Keratinocyte (primary cell): ENCODE results near the gene G6PC3. TPM values are rescaled to one million over a fixed set of nuclear protein-coding genes. Genes with fewer than 3 reads are reported as not detected.

Experiments
- DNase-seq: peaks from one replicate; pipeline ENCODE4 v3.0.0-alpha.2; 2011; ENCODE audit warnings: low read depth, missing footprints, low spot score
- FAIRE-seq: peaks from 2 replicates; lab custom pipeline; 2011; peaks lifted over from hg19 to GRCh38; lab: Jason Lieb, UNC
- H2AFZ ChIP-seq: 2 replicates; pipeline ENCODE4 v1.6.0; 2012; ENCODE audit warnings: low read length, control low read depth, inconsistent platforms; ENCODE audit not compliant: control insufficient read depth
- H3K27ac ChIP-seq: 2 replicates; pipeline ENCODE4 v1.5.1; 2011; ENCODE audit warnings: low read length; ENCODE audit not compliant: control insufficient read depth, insufficient read depth
- H3K27me3 ChIP-seq: 3 replicates; pipeline ENCODE4 v1.6.0; 2011; ENCODE audit warnings: low read length; ENCODE audit not compliant: control insufficient read depth, insufficient read depth; ENCODE audit errors: extremely low read depth
- H3K36me3 ChIP-seq, 2 experiments: 2 replicates in 1 of 2; 3 replicates in 1 of 2; pipeline ENCODE4 v1.5.1; 2011; ENCODE audit warnings: low read length in 2 of 2, mild to moderate bottlenecking in 1 of 2; ENCODE audit not compliant: control insufficient read depth in 2 of 2, insufficient read depth in 2 of 2; ENCODE audit errors: extremely low read depth in 1 of 2
- H3K4me1 ChIP-seq: 3 replicates; pipeline ENCODE4 v1.5.1; 2011; ENCODE audit warnings: low read length; ENCODE audit not compliant: control insufficient read depth, insufficient read depth; ENCODE audit errors: extremely low read depth
- H3K4me2 ChIP-seq: 3 replicates; pipeline ENCODE4 v1.6.0; 2011; ENCODE audit warnings: low read depth, low read length; ENCODE audit not compliant: control insufficient read depth, insufficient read depth; ENCODE audit errors: extremely low read depth
- H3K4me3 ChIP-seq, 3 experiments: fragments of 200-600 bp in 1 of 3; sonication (generic) in 1 of 3; 2 replicates in 2 of 3; 3 replicates in 1 of 3; pipeline ENCODE4 v1.5.1; 2011 to 2016; ENCODE audit warnings: low read length in 3 of 3, mild to moderate bottlenecking in 3 of 3, control low read depth in 2 of 3, inconsistent platforms in 1 of 3, low read depth in 1 of 3, mixed read lengths in 1 of 3, mixed run types in 1 of 3, moderate library complexity in 1 of 3; ENCODE audit not compliant: control insufficient read depth in 2 of 3, insufficient read depth in 2 of 3; ENCODE audit errors: extremely low read depth in 1 of 3
- H3K79me2 ChIP-seq: 2 replicates; pipeline ENCODE4 v1.6.0; 2012; ENCODE audit warnings: low read length; ENCODE audit not compliant: control insufficient read depth, insufficient read depth
- H3K9ac ChIP-seq: 3 replicates; pipeline ENCODE4 v1.6.0; 2011; ENCODE audit warnings: low read length; ENCODE audit not compliant: control insufficient read depth, insufficient read depth; ENCODE audit errors: extremely low read depth
- H3K9me1 ChIP-seq: 3 replicates; pipeline ENCODE4 v1.6.0; 2011; ENCODE audit warnings: low read length; ENCODE audit not compliant: control insufficient read depth, insufficient read depth; ENCODE audit errors: extremely low read depth
- H3K9me3 ChIP-seq: 2 replicates; pipeline ENCODE4 v1.5.1; 2012; ENCODE audit warnings: low read depth, low read length; ENCODE audit not compliant: control insufficient read depth
- H4K20me1 ChIP-seq: 3 replicates; pipeline ENCODE4 v1.6.0; 2011; ENCODE audit warnings: low read length; ENCODE audit not compliant: control insufficient read depth, insufficient read depth; ENCODE audit errors: extremely low read depth
- EZH2 ChIP-seq: IDR thresholded peaks from one replicate; pipeline ENCODE4 v1.6.1; 2012; ENCODE audit warnings: inconsistent platforms, mild to moderate bottlenecking, low read length, moderate library complexity
- dilution Hi-C: fragments of 300-500 bp; cut with MboI; formaldehyde crosslinking; loops from one replicate; pipeline ENCODE4 v1.7.0; 2020; ENCODE audit warnings: low sequenced_read_pairs; ENCODE audit not compliant: extremely low pct_ligation_motif_present
- polyA plus RNA-seq, 5 experiments: library from polyadenylated mRNA; depleted of rRNA in 3 of 5; stranded (reverse) in 3 of 5; stranded (forward) in 1 of 5; unstranded in 1 of 5; fragments of >200 nt; gene quantifications; 1 replicate in 1 of 5; 2 replicates in 3 of 5; 3 replicates in 1 of 5; pipeline versions ENCODE4 v1.2.1 to v1.2.3, GENCODE V29; 2011 to 2012; ENCODE audit warnings: missing spikeins in 2 of 5, low read depth in 1 of 5, low replicate concordance in 1 of 5
- TF ChIP-seq, protein P1 (sequence below), 3 experiments: IDR thresholded peaks in 1 of 3; conservative IDR thresholded peaks in 1 of 3; optimal IDR thresholded peaks in 1 of 3; 2 replicates in 2 of 3; 3 replicates in 1 of 3; pipeline versions ENCODE3 to v1.5.1; 2011; ENCODE audit warnings: low read length in 3 of 3, mild to moderate bottlenecking in 3 of 3, moderate library complexity in 2 of 3, control low read depth in 1 of 3, inconsistent platforms in 1 of 3; ENCODE audit not compliant: insufficient read depth in 2 of 3; ENCODE audit errors: extremely low read depth in 1 of 3

G6PC3 gene
- polyA plus RNA-seq, 1 donor (not counting 4 experiments of a cell fraction or from before 2014, with no cell fraction given), result 28.0 TPM

- no peak overlapping the region for H3K4me2 ChIP-seq
- H3K4me1 ChIP-seq, result peaks cover 14% of the 10 kb centered on the region
- no peak overlapping the region for H2AFZ ChIP-seq
- H3K9me1 ChIP-seq, result no peaks in the 10 kb centered on the region
- no peak for DNase-seq
- H3K9me3 ChIP-seq, result no peaks in the 10 kb centered on the region
- no peaks in the 10 kb centered on the region for H4K20me1 ChIP-seq
- H3K4me3 ChIP-seq, result no peak overlapping the region
- no peak overlapping the region for H3K27ac ChIP-seq
- FAIRE-seq, result no peak
- H3K9ac ChIP-seq, result no peak overlapping the region
- no peaks in the 10 kb centered on the region for H3K27me3 ChIP-seq
- TF ChIP-seq, protein P1, sequence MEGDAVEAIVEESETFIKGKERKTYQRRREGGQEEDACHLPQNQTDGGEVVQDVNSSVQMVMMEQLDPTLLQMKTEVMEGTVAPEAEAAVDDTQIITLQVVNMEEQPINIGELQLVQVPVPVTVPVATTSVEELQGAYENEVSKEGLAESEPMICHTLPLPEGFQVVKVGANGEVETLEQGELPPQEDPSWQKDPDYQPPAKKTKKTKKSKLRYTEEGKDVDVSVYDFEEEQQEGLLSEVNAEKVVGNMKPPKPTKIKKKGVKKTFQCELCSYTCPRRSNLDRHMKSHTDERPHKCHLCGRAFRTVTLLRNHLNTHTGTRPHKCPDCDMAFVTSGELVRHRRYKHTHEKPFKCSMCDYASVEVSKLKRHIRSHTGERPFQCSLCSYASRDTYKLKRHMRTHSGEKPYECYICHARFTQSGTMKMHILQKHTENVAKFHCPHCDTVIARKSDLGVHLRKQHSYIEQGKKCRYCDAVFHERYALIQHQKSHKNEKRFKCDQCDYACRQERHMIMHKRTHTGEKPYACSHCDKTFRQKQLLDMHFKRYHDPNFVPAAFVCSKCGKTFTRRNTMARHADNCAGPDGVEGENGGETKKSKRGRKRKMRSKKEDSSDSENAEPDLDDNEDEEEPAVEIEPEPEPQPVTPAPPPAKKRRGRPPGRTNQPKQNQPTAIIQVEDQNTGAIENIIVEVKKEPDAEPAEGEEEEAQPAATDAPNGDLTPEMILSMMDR (optimal IDR thresholded peaks at IDR 0.05 in 1 of 3, IDR thresholded peaks at IDR 0.05 in 1 of 3, conservative IDR thresholded peaks at IDR 0.05 in 1 of 3; ENCODE audit: extremely low read depth in 1 of 3, insufficient read depth in 2 of 3, low read length in 3 of 3), result no peak
- TF ChIP-seq EZH2, result no peak
- H3K79me2 ChIP-seq, result no peaks in the 10 kb centered on the region
- dilution Hi-C loops, result no loop called here
- peaks cover 14 to 26% of the 10 kb centered on the region in 2 experiments for H3K36me3 ChIP-seq
Observed at GRCh38 chr17:44074231-44074910, 3.8 kb downstream of the G6PC3 start.

- Histone ChIP-seq H3K4me2 (no peak overlapping the region), H3K9me1 (no peaks in the 10 kb centered on the region), H3K79me2 (no peaks in the 10 kb centered on the region), H3K27ac (no peak overlapping the region), H3K9ac (no peak overlapping the region), H2AFZ (no peak overlapping the region), H3K9me3 (no peaks in the 10 kb centered on the region), H3K36me3 (peaks cover 14 to 26% of the 10 kb centered on the region in 2 experiments), H3K4me3 (no peak overlapping the region), H3K4me1 (peaks cover 12% of the 10 kb centered on the region), H3K27me3 (no peaks in the 10 kb centered on the region), H4K20me1 (no peaks in the 10 kb centered on the region)
- TF ChIP-seq EZH2, result no peak
- no peak for FAIRE-seq
- dilution Hi-C loops, result no loop called here
- DNase-seq, result no peak
Observed at GRCh38 chr17:44074911-44075285, 4.4 kb downstream of the G6PC3 start.
